GM20000 (cell line): ENCODE data around the gene NUDT4.

Experiments
- DNase-seq: peaks from one replicate; pipeline ENCODE4 v3.0.0; 2012; ENCODE audit warnings: low spot score
- CTCF ChIP-seq: IDR thresholded peaks from 2 replicates; pipeline ENCODE4 v1.5.1; 2012; ENCODE audit warnings: mild to moderate bottlenecking, control low read depth; ENCODE audit errors: extremely low read depth, missing control alignments

Gene NUDT4

GRCh38 chr12:93341409-93342049 is 36.2 kb upstream of the NUDT4 start:
- no peak for TF ChIP-seq CTCF
- DNase-seq: no peak

DNA sequence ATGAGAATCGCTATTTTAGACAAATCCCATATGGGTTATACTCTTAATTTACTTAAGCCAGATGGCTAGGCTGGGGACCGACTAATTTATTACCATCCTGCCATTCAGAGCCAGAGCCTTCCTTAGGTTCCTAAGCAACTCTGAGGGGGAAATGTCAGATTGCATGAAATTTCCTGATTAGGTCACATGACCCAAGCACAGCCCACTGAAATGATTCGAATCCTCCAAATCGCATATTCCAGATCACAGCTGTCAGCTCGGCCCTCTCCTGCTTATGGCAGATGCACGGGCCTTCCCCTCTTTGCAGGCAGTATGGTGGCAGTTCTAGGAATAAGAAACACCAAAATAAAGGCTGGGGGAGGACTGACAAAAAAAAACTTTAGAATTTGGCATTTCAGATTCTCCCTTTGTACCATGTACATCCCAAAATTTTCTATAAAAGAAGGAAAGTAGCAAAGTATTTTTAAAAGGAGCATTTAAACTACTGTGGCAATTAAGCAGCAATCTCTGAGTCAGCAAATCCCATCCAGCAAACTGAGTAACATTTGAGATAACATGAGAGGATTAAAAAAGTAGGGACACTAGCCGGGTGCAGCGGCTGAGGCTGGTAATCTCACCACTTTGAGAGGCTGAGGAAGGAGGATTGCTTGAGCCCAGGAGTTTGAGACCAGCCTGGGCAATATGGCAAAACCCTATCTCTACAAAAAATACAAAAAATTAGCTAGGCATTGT is 30.5 kb upstream of the NUDT4 start:
- no peak for TF ChIP-seq CTCF
- DNase-seq: no peak

GRCh38 chr12:93348575-93349435 is 28.9 kb upstream of the NUDT4 start:
- TF ChIP-seq CTCF: no peak
- no peak for DNase-seq

DNA sequence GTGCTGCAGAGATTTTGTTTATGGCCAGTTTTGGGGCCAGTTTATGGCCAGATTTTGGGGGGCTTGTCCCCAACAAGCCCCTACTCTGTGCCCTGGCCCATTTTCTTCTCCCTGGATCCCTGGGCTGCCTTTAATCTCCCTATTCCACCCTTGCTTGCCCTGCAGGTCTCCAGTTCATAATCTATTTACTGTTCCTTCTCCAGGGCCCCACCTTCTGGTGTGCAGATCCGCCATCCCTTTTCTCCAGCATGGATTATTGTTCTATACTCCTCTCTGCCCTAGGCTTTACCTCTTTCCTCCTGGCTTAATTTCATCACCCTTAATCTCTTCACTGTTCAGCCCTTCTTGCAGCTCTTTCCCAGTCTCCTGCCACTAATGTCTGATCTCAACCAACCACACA is 26.0 kb upstream of the NUDT4 start:
- TF ChIP-seq CTCF: no peak
- DNase-seq: no peak

- no peak for TF ChIP-seq CTCF
- DNase-seq: no peak
Observed at GRCh38 chr12:93352321-93352720, 25.4 kb upstream of the NUDT4 start.

- no peak for DNase-seq
- TF ChIP-seq CTCF: no peak
Observed at GRCh38 chr12:93356214-93356613, 21.5 kb upstream of the NUDT4 start.

DNA sequence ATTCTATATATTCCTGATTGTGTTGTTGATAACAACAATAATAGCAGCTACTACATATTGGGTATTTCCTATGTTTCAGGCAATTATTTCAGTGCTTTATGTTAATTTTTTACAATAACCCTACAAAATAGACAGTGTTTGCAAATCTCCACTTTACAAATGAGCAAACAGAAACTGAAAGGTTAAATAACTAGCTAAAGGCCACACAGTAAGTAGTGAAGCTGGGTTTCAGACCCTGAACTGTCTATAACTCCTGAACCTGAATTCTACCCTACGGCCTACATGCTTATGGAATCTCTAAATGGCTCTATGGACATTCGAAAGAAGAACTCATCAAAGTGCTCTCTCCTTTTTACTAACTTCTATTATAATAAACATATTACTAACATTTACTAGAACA is 19.7 kb upstream of the NUDT4 start:
- no peak for TF ChIP-seq CTCF
- peak; percentile 49 for DNase-seq
